ENCODE data around the gene BORCS8. TPM values are rescaled to one million over a fixed set of nuclear protein-coding genes. Genes with fewer than 3 reads are reported as not detected.
"Not testable (repeated sequence)": the region's sequence is repeated elsewhere in the genome, so short reads cannot be mapped to it uniquely, and the experiment has no call there.

Gene BORCS8
- total RNA-seq, 4 donors from 2014 or later: 9.4 to 28.8 (median 14.7) TPM

DNA sequence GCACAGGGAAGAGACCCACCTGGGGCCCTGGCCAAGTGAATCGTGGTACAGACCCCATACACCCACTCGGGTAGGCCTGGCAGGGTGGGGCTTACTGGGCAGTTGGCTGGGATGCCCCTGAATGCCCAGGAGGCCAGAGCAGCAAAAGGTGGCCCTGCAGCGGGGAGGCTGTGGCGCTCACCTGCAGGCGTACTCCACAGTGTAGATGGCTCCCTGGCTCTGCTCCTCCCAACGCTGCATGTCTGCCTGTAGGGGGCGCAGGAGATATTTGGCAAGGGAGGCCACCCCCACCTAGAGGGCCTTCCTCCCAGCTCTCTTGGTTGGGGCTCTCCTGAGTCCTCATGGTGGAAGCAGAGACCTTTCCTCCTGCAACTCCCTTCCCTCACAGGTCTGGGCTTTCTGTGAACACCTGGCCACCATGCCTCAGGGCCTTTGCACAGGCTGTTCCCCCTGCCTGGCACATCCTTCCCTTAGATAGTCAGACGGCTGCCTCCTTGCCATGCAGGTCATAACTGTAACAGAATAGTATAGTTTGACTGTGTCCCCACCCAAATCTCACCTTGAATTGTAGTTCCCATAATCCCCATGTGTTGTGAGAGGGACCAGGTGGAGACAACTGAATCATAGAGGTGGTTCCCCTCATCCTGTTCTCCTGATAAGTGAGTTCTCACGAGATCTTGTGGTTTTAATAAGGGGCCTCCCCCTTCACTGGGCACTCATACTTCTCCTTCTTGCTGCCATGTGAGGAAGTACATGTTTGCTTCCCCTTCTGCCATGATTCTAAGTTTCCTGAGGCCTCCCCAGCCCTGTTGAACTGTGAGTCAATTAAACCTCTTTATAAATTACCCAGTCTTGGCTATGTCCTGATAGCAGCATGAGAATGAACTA, 5.9 kb downstream of the BORCS8 start:
- H3K4me3 ChIP-seq: no peak overlapping the region
- H3K27me3 ChIP-seq: no peaks in the 10 kb centered on the region
- peaks cover 0 to 58% of the 10 kb centered on the region in 2 donors for H3K36me3 ChIP-seq
- ATAC-seq: no peak
- no peaks in the 10 kb centered on the region for H3K9me3 ChIP-seq
- TF ChIP-seq, protein P1, sequence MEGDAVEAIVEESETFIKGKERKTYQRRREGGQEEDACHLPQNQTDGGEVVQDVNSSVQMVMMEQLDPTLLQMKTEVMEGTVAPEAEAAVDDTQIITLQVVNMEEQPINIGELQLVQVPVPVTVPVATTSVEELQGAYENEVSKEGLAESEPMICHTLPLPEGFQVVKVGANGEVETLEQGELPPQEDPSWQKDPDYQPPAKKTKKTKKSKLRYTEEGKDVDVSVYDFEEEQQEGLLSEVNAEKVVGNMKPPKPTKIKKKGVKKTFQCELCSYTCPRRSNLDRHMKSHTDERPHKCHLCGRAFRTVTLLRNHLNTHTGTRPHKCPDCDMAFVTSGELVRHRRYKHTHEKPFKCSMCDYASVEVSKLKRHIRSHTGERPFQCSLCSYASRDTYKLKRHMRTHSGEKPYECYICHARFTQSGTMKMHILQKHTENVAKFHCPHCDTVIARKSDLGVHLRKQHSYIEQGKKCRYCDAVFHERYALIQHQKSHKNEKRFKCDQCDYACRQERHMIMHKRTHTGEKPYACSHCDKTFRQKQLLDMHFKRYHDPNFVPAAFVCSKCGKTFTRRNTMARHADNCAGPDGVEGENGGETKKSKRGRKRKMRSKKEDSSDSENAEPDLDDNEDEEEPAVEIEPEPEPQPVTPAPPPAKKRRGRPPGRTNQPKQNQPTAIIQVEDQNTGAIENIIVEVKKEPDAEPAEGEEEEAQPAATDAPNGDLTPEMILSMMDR (IDR thresholded peaks at IDR 0.05): peak in 2 of 4 experiments; percentile 36 to 58
- TF ChIP-seq POLR2AphosphoS5 (IDR thresholded peaks at IDR 0.05) (no peak), POLR2A (IDR thresholded peaks at IDR 0.05) (no peak), EP300 (IDR thresholded peaks at IDR 0.05) (no peak)
- H3K27ac ChIP-seq: no peak overlapping the region
- H3K4me1 ChIP-seq: peaks cover 0 to 25% (median 21%) of the 10 kb centered on the region in 3 donors
- 56 to 69% methylated on average over 1 to 2 of the region's 9 CpGs for WGBS, 2 donors (ENCODE audit: low coverage in 1 of 2)

DNA sequence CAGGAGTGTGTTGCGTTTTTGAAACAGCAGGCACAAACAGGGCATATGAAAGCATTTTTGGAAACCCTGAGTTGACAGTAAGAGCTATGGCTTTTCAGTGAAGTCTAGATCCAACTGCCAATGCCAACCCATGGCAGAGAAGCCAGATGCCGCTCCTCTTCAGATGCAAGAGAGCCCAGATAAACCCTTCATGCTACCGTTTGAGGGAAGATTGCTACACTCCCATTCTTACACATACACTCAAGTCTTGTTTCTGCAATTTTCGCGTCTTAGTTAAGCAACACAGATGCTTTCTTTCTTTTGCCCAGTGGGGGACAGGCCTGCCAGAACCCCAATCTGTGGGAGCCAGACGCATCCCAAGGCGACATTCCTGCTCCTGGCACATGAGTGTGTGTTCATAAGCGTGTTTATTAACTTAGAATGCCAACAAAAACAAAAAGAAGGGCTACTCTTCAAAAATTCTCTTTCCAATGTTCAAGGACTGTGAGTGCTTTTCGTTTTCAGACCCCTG, 10.4 kb downstream of the BORCS8 start:
- no peaks in the 10 kb centered on the region for H3K27me3 ChIP-seq
- H3K4me3 ChIP-seq: no peak overlapping the region
- H3K36me3 ChIP-seq: peaks cover 0 to 93% of the 10 kb centered on the region in 2 donors
- no peak for ATAC-seq
- WGBS, 2 donors (ENCODE audit: low coverage in 1 of 2): 83 to 96% methylated on average over 3 to 4 of the region's 9 CpGs
- TF ChIP-seq EP300 (IDR thresholded peaks at IDR 0.05) (no peak), POLR2AphosphoS5 (IDR thresholded peaks at IDR 0.05) (no peak), POLR2A (IDR thresholded peaks at IDR 0.05) (no peak)
- TF ChIP-seq, protein P1 (IDR thresholded peaks at IDR 0.05): no peak
- peaks cover 0 to 7% (median 0%) of the 10 kb centered on the region in 3 donors for H3K9me3 ChIP-seq
- H3K27ac ChIP-seq: no peak overlapping the region
- no peaks in the 10 kb centered on the region for H3K4me1 ChIP-seq

DNA sequence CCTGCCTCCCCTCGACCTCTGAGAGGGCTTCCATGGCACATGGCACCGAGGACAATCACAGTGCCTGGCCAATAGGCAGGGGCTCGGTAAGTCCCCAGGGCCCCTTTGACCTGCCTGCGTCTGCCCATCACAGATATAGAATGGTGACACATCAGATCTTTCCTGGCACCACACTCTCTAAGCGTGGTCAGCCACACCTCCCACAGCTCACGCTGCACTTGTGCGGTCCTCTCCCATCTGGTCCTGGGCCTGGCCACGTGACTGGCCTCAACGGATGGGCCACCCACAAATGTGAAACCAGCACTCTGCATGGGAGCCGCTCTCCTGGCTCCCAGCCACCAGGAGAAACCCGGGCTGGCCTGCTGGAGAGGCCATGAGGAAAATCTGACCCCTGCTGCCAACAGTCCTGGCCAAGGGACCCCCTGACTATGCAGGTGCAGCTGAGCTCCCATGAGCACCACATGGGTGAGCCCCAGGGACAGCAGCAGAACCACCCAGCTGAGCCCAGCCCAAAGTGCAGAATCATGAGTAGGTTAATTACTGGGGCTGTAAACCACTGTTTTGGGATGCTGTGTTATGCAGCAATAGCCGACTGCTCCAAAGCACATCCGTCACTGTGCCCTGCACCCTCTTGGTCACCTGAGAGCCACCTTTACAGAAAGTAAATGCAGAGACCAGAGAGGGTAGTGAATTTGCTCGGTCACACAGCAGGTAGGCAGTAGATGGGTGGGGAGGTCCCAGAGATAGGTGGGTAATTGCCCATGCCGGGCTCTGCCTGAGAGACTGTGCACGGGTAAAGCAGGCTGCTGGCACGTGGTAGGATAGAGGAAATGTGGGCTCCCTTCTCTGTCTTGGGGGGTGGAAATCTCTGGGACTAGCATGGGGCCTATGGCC, 12.2 kb downstream of the BORCS8 start:
- Histone ChIP-seq H3K27me3 (no peaks in the 10 kb centered on the region), H3K4me1 (peaks cover 0 to 4% (median 0%) of the 10 kb centered on the region in 3 donors), H3K36me3 (peaks cover 0 to 89% of the 10 kb centered on the region in 2 donors), H3K27ac (no peak overlapping the region), H3K4me3 (no peak overlapping the region), H3K9me3 (peaks cover 0 to 7% (median 0%) of the 10 kb centered on the region in 3 donors)
- no peak for ATAC-seq
- TF ChIP-seq POLR2AphosphoS5 (IDR thresholded peaks at IDR 0.05) (no peak), POLR2A (IDR thresholded peaks at IDR 0.05) (no peak), EP300 (IDR thresholded peaks at IDR 0.05) (no peak)
- TF ChIP-seq, protein P1 (IDR thresholded peaks at IDR 0.05): no peak
- 84 to 100% methylated on average over 3 to 7 of the region's 17 CpGs for WGBS, 2 donors (ENCODE audit: low coverage in 1 of 2)

DNA sequence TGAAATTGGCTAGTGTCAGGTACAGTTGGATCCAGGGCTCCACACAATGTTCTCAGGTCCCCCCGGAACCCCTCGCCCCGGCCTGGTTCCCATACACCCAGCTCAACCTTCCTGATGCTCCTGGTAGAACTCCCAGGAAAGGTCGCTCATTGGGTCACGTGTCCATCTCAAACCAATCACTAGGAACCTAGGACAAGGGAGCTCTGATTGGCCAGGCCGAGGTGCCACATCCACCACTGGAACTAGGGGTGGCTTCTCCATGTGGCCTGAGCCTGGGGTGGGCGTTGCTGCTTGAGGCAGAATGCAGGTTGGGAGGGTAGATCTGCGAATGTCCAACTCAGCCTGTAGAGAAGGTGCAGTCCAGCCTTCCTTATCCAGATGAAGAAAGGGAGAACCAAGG, 15.0 kb downstream of the BORCS8 start:
- peaks cover 0 to 7% (median 0%) of the 10 kb centered on the region in 3 donors for H3K9me3 ChIP-seq
- no peak overlapping the region for H3K4me3 ChIP-seq
- H3K36me3 ChIP-seq: peaks cover 0 to 67% of the 10 kb centered on the region in 2 donors
- 90 to 100% methylated on average over 1 to 5 of the region's 8 CpGs for WGBS, 2 donors (ENCODE audit: low coverage in 1 of 2)
- no peak for ATAC-seq
- H3K27me3 ChIP-seq: no peaks in the 10 kb centered on the region
- H3K27ac ChIP-seq: no peak overlapping the region
- peaks cover 0 to 8% (median 0%) of the 10 kb centered on the region in 3 donors for H3K4me1 ChIP-seq
- TF ChIP-seq EP300 (IDR thresholded peaks at IDR 0.05): no peak
- no peak for TF ChIP-seq POLR2A (IDR thresholded peaks at IDR 0.05)
- no peak for TF ChIP-seq POLR2AphosphoS5 (IDR thresholded peaks at IDR 0.05)
- TF ChIP-seq, protein P1 (IDR thresholded peaks at IDR 0.05): no peak

DNA sequence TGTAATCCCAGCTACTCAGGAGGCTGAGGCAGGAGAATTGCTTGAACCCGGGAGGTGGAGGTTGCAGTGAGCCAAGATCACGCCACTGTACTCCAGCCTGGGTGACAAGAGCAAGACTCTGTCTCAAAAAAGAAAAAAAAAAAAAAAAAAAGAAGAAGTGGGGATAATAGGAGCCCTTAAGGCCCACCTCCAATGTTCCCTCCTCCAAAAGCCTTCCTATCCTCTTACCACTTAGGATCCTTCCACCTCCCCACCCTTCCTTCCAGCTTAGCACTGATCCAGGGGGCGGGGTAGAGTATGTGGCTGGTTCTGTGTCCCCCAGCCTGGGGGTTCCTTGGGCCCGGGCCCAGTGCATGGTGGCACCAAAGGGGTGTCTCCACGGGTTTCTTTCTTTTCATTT, 18.7 kb downstream of the BORCS8 start:
- not testable (repeated sequence) for H3K9me3 ChIP-seq, H3K27ac ChIP-seq, ATAC-seq, H3K4me3 ChIP-seq
- Histone ChIP-seq H3K36me3 (peaks cover 0 to 39% of the 10 kb centered on the region in 2 donors), H3K4me1 (peaks cover 0 to 26% (median 0%) of the 10 kb centered on the region in 3 donors), H3K27me3 (peaks cover 24% of the 10 kb centered on the region)
- WGBS, 2 donors (ENCODE audit: low coverage in 1 of 2): 92% methylated on average over 5 of the region's 5 CpGs; no CpG with 5 or more reads in 1 of the 2 donors

All from gastroesophageal sphincter (tissue), 4 donors.